Lung microvascular endothelial cell (primary cell): Measurements from ENCODE around the gene TTC39C. TPM values are rescaled to one million over a fixed set of nuclear protein-coding genes. Genes with fewer than 3 reads are reported as not detected.

Experiments used
- DNase-seq, 2 donors: peaks; one replicate each; pipeline versions ENCODE4 v3.0.0 to v3.0.0-alpha.2; 2010; ENCODE audit warnings: low read depth in 2 of 2
- total RNA-seq: library from RNA; depleted of rRNA; stranded (reverse); fragments of >200 nt; gene quantifications from 2 replicates; pipeline ENCODE4 v1.2.1, GENCODE V29; 2014

Gene TTC39C
- total RNA-seq, 1 donor from 2014 or later = 1.2 TPM

DNA sequence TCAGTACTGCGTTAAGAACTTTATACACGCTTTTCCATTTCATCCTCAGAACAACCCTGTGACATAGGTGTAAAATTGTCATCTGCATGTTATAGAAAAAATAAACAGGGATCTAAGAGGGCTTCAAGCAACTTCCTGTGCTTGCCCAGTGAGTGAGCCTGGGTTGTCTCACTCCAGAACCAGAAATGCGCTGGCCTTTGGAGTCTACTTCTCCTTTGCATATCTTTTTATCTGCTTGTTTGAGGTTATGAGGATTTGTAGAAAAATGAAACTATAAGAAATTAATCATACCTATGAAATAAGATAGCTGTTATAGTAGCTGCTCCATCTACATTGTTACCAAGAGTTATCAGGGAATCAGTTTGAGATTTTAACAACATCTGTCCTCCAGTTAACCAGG lies 69.0 kb downstream of the TTC39C start:
- no peak for DNase-seq

DNA sequence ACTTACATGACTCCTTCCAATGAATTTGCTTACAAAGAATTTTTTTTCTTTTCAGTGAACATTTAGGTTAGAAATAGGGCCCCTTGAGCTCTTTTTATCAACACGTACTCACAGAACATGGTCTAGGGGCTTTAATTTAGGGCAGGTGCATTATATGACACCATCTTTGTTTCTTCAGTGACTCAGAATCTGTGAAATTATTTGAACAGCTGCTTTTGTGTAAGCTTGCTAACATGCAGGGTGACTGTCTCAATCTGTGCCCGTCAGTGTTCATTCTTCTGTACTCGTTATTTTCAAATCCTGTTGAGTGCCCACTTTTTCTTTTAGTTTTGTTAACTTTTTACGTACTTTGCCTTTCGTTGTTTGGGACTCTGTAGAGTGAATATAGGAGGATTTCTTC lies 71.5 kb downstream of the TTC39C start:
- no peak for DNase-seq

DNA sequence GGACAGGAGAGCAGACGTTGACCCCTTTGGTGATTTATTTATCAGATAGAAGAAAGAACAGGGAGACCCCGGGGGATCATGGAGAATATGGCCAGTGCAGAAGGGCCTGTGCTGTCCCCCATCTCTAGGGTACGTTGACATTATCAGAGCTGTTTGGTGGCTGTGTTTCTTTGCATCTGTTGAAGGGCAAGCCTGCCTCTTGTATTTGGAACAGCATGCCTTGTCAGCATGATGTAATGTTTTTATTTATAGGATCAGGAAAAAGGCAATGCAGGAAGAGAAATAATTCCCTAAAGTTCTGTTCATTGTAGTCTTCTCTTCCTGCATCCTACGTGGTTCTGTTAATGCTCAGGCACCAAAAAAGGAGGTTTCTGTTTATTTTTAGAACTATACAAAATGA lies 74.5 kb downstream of the TTC39C start:
- peak; percentile 16 to 20 for DNase-seq

DNA sequence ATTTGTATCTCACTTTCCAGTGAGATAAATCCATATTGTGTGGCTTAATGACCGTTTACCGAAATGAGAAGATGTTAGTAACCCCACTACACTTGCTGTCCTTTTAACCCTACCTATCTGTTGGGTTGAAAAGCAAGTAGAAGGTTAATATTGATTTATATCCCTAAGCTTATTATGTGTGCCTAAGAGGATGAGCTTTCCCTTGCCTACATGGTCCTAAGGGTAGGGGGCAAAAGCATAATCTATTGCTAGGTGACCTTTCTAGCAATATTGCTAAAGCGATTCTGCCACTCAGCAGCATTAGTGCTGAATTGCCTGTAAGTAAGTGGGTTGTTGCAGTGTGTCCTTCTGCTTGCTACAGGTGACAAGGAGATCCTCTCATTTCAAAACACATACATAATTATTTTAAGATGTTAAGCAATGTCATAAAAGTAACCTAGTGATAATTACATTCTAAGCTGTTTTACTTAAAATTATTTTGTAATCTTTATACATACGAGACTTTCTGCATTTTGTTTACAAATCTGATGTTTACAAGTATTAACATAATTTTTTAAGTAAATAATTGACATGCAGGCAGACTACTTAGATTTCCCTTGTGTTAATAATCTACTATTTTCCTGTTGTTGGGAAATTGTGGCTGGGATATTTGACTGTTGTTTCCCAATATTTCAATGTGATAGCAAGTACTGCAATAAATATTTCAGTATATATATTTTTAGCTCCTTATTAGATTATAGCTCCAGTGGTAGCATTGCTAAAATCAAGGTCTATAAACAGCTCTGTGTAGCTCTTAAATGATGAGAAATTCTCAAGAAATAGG lies 75.2 kb downstream of the TTC39C start:
- DNase-seq = no peak

DNA sequence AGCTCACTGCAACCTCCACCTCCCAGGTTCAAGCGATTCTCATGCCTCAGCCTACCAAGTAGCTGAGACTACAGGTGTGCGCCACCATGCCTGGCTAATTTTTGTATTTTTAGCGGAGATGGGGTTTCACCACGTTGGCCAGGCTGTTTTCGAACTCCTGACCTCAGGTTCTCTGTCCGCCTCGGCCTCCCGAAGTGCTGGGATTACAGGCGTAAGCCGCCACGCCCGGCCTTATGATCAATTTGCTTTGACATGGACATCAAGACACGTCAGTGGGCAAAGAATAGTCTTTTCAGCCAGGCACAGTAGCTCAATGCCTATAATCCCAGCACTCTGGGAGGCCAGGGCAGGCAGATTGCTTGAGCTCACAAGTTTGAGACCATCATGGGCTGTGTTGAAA lies 76.3 kb downstream of the TTC39C start:
- DNase-seq = no peak

DNA sequence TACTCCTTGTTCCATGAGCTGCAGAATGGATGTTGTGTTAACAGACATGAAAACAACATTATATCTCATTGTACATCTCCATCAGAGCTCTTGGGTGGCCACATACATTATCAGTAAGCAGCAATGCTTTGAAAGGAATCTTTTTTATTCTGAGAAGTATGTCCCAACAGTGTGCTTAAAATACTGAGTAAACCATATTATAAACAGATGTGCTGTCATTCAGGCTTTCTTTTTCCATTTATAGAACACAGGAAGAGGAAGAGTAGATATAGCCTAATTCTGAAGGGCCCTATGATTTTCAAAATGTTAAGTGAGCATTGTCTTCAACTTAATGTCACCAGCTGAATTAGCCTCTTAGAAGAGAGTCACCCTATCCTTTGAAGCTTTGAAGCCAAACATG lies 80.0 kb downstream of the TTC39C start:
- no peak for DNase-seq

DNA sequence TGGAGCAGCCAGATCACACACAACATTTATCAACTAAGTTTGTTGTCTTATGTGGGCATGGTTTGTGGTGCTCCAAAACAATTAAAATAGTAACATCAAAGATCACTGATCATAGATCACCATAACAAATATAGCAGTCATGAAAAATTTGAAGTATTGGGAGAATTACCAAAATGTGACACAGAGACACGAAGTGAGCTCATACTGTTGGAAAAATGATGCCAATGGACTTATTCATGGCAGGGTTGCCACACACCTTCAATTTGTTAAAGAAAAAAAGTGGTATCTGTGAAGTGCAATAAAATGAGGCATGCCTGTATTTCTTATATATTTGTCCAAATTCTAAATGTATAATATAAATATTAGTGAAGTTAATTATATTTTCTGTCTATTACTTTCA lies 81.4 kb downstream of the TTC39C start:
- DNase-seq = no peak

DNA sequence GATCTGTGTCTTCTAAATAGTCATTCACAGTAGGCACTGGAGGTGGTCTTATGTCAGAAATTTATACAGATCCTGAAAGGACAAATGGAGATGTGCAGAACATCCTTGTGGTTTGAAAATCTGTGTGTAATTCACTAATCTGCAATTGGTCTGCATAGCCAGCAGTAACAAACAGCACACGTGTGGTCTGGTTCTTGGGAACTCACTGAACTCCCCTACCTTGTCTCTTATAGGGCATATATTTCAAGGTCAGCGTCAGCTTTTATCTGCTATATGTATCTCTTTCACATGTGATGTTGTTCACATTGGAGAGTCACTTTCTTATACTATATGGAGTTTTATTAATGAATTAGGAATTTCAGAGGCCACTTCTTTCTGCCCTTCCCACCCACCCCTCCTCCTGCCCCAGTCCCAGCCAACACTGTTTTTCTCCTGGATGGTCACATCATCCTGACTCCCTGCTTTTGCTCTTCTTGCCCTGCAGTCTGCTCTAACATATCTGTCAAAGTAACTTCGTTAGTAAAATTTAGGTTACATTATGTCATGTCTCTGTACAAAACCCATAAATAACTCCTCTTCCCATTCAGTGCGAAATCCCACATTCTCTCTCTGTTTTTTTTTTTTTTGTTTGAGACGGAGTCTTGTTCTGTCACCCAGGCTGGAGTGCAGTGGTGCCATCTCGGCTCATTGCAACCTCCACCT lies 88.9 kb downstream of the TTC39C start:
- no peak for DNase-seq

DNA sequence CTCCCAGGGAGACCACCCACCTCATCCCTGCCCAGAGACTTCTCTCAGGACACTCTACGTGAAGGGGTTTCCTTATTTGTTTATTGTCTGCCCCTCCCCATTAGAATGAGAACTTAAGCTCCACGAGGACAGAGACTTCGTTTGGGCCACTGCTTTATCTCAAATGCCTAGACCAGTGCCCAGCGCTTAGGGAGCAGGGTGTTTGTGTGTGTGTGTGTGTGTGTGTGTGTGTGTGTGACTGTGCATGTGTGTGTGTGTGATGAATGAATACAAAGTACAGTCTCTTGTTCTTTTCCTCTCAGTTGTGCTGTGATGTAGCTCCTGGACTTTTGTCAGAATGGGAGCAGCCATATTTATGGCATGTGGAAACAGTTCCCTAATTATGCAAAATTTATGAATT lies 89.9 kb downstream of the TTC39C start:
- DNase-seq = no peak

DNA sequence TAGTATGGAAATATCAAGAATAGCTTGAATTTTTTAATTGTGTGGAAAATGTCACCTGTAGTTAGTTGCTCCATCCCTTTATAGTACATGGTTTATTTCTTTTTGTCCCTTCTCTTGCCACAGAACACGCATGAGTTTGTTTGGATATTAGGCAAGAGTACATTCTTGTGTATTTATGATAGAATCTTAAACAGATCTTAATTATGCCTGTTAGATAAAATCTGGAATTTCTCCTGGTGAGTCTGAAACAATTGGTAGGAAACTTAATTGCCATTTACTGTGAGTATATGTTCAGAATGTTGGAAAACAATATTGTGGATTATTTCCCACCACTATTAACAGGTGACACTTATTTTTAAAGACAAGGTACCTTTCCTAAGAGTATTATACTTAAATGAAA lies 94.1 kb downstream of the TTC39C start:
- no peak for DNase-seq

DNA sequence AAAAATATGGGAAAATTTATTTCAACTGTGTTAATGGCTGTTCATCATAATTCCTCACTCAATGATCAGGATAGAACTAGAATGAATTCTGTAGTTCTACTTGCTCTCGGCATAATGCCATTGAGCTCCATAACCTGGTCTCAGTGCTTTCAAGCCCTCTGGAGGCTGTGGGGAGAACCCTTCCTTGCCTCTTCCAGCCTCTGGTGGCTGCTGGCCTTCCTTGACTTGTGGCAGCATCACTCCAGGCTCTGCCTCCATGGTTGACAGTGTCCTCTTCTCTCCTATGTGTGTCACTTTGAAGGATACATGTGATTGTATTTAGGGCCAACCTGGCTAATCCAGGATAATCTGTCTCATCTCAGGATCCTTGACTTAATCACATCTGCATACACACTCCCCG lies 97.4 kb downstream of the TTC39C start:
- DNase-seq = no peak

DNA sequence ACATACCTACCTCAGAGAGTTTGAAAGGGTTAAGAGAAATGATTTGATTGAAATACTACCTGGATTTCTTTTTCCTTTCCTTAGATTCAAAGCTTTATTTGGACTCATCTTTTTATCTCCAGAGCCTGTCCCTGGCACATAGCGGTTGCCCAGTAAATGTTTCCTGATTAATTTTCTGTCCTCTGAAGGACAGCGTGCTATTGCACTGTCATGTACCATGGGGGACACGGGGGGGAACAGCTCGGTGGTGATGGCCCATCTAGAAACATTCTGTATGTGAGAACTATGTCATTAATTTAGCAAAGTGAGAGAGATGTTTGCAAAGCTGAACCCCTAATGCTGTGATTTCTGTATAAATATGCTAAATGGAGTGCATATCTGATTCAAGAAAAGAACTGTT lies 97.9 kb downstream of the TTC39C start:
- no peak for DNase-seq

DNA sequence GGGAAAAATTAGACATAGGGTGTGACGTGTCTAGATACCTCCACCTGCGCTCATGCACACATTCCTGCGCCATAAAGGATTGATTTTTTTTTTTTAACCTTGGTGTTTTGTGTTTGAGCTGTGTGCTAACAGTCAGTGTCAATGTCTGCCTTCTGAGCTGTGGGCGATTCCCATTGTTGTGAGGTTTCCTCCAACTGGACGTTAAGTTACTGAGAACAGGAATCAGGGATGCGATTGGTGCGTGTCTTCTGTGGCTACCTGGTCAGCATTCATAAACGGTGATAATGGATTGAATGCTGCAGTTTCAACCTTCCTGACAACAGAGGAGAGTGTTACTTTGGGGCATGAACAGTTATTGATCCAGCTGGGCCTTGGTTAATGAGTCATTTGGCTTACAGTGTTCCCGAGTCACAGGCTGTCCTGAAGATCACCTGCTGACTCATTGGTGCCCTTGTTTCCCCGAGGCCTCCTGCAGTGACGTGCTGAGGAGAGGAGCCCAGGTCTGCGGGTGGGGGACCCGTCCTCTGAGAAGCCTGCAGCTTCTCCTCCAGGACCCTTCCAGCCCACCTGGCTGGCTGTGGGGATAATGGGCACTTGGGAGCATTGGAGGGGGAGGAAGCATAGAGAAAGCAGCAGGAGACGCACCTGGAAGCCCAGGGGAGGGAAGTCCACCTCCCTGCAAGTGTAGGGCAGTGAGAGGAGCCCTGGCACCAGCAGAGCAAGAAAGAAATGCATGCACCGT lies 98.5 kb downstream of the TTC39C start:
- no peak for DNase-seq

DNA sequence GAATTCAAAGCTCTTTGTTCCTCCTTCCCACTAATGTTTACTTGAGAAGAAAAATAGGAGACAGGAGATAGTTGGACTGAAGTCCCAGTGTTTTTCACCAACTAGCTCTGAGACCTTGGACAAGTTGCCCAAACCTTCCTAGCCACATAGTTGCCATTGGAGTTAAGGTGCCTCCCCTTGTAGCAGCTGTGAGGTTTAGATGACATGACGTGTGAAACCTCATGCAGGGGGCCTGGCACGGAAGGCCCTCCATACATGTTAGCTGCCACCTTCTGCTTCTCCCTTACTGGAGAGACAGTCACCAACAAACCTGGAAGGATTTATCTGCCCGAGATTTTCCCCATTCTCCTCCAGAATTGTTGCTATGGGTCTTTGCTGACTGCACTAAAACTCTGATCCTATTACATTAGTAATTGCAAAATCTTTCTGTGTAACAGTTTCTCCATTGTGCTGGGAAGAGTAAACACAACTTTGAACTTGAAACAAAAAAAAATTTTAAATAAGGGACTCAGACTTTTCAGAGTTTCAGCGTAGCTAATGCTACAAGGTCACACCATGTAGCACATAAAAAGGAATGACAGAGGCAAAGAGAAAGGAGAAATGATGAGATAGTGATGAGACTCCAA lies 100.5 kb downstream of the TTC39C start:
- DNase-seq = no peak

DNA sequence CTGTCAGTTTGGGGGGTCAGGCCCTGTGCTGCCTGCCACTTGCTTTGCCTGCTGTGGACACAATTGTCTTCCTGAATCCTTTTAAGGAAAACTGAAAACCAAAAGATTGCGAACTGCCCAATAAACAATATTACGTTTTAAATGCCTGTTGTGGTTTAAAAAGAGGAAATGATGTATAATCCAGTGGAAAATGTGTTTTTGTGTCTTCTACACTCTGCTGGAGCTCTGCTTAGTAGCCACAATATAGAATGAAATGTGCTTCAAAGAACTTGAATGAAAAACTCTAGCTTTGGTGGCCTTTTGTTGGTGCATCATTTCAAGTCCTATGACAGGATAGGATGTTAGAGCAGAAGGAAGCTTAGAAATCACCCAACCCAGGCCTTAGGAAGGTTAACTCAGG lies 101.1 kb downstream of the TTC39C start:
- no peak for DNase-seq

DNA sequence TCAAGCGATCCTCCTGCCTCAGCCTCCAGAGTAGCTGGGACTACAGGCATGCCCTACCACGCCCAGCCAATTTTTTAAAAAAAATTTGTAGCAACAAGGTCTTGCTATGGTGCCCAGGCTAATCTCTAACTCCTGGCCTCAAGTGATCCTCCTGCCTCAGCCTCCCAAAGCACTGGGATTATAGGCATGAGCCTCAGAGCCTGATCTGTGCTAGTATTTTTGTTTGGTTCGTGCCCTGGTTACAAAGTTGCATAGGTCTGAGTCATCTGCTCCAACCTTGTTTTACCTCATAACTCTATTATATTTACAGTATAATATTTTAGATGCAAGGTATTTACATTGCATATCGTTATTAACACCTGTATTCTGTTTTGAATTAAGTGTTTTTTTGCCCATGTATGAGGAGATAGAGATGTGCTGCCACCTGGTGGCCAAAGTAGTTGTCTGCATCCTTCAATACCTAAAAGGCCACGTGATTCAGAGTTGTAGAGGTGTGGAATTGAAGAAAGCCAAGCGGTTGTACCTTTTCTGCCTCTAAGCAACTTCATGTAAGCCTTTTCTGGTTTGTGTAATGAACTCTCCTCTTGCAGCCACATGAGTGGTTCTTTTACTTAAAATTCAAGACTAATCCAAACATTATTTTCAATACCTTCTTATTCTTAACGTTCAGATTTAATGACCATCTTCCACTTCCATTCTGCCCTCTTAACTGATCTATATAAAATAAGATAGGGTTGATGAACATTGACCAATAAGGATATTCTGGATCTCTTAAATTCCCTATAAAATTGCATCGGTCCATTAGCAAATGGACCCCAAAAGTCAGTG lies 104.4 kb downstream of the TTC39C start:
- DNase-seq = peak; percentile 76 to 86

DNA sequence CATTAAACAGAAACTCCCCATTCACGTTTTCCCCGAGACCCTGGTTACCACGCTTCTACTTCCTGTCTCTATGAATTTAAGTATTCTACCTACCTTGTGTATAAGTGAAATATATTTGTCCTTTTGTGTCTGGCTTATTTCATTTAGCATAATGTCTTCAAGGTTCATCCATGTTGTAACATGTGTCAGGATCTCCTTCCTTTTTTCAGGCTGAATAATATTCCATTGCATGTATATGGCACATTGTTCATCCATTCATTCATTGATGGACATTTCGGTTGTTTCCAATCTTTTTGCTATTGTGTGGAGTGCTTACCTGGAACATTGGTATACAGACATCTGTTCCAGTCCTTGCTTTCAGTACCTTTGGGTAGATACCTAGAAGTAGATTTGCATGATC lies 106.1 kb downstream of the TTC39C start:
- no peak for DNase-seq

DNA sequence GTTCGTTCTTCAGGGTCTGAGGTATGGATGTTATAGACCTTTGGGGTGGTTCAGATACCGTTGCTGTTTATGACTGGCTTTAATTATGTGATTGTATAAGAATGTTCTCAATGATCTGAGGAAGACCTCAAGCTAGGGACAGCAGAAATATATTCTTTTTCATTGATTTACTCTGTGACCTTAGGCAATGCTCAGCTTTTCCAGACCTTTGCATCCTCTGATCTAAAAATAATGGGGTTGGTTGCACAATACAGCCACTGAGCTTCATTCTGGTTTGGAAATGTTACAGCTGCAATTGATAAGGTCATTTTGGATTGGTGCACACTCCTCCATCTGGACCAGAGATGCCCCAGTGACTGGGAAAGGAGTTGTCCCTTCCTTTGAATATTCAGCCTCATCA lies 107.1 kb downstream of the TTC39C start:
- DNase-seq = no peak

DNA sequence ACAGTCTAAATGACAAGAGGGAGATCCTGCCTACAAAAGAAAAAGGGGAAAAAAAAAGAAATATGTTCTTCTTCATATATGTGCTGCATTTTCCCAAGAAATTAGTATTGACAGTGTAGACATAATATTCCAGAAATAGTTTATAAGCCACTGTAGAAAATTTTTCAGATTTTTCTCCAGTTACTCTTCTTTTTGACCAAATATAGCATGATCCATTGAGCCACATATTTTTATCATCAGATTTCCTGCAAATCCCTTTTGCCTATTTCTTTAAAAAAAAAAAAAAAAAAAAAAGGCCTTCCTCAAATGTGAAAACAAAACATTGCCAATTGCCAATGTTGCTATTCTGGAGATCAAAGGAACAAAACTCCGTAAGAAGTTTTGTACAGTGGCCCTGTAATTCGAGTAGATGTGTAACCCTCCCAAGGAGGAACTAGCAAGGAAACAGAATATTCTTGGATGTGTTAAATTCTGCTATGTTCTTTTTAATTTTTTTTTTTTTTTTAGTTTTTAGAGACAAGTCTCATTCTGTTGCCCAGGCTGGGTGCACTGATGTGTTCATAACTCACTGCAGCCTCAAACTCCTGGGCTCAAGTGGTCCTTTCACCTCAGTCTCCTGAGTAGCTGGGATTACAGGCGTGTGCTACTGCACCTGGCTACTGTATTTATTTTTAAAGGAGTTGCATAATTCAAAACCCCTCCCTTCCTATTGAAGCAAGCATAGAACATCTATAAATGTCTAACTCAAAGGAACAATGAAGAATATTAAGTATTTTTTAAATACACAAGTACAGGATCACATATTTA lies 111.8 kb downstream of the TTC39C start:
- no peak for DNase-seq

DNA sequence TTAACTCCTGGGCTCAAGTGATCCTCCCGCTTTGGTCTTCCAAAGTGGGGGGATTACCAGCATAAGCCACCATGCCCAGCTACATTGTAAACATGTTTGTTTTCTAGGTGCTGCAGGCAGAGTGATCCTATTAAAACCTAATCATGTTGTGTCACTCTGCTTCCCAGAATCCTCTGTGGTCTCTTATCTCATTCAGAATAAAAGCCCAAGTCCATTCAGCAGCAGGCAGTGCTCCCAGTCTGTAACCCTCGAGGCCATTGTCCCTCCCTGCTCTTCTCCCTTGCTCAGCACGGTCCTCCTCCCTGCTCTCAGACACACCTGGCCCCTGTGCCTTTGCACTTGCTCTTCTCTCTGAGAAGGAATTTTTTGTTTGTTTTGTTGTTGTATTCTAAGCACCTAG lies 113.2 kb downstream of the TTC39C start:
- DNase-seq = no peak
